Measurements from ENCODE around the gene RILPL1. TPM values are rescaled to one million over a fixed set of nuclear protein-coding genes. Genes with fewer than 3 reads are reported as not detected.
"Not testable (repeated sequence)": the region's sequence is repeated elsewhere in the genome, so short reads cannot be mapped to it uniquely, and the experiment has no call there.

Gene RILPL1
- total and polyA plus RNA-seq, 7 donors: 34.8 to 73.7 (median 54.4) TPM

GRCh38 chr12:123441523-123442164, 91.9 kb downstream of the RILPL1 start:
- no peak for DNase-seq
- intact Hi-C loops (cut with DNase I): no loop called here
- WGBS, 3 donors: 80 to 84% (median 80%) methylated on average over 13 of the region's 13 CpGs
- no peak for TF ChIP-seq CTCF (IDR thresholded peaks at IDR 0.05)
- Histone ChIP-seq H3K4me3 (no peak overlapping the region), H3K36me3 (ENCODE audit: insufficient read depth in 1 of 2, low read depth in 1 of 2) (no peaks in the 10 kb centered on the region), H3K9me3 (no peaks in the 10 kb centered on the region), H3K27ac (no peak overlapping the region), H3K4me1 (peaks cover 5% of the 10 kb centered on the region), H3K27me3 (ENCODE audit: insufficient read depth in 3 of 3, low read length in 2 of 3) (no peaks in the 10 kb centered on the region)
- no peak for ATAC-seq

- 3% methylated on average over 63 to 69 of the region's 69 CpGs for WGBS, 3 donors
- TF ChIP-seq CTCF (IDR thresholded peaks at IDR 0.05): no peak
- no peaks in the 10 kb centered on the region for H3K9me3 ChIP-seq
- H3K27ac ChIP-seq: peak within 1 kb of the TSS; percentile 68
- intact Hi-C loops (cut with DNase I): loop anchor here in 1 of 2 donors (10.0 kb wide), 1 partner anchor 119 kb away; no protein-coding TSS in a partner anchor
- H3K4me1 ChIP-seq: no peaks in the 10 kb centered on the region
- H3K36me3 ChIP-seq (ENCODE audit: insufficient read depth in 1 of 2, low read depth in 1 of 2): no peaks in the 10 kb centered on the region
- DNase-seq (peak; percentile 89 to 94), ATAC-seq (peak; percentile 91 to 97 (median 94))
- no peaks in the 10 kb centered on the region for H3K27me3 ChIP-seq (ENCODE audit: insufficient read depth in 3 of 3, low read length in 2 of 3)
- peak within 1 kb of the TSS; percentile 84 for H3K4me3 ChIP-seq
Observed at GRCh38 chr12:123436017-123436964, 97.2 kb downstream of the RILPL1 start, which contains the start of gene RILPL2. Gene RILPL2, minus strand, starts transcription at chr12:123436684. Its CDS starts 264 bp downstream, at chr12:123436420.

- Histone ChIP-seq H3K36me3 (ENCODE audit: insufficient read depth in 1 of 2, low read depth in 1 of 2) (peaks cover 0 to under 1% of the 10 kb centered on the region in 2 donors), H3K4me1 (no peaks in the 10 kb centered on the region), H3K27me3 (ENCODE audit: insufficient read depth in 3 of 3, low read length in 2 of 3) (no peaks in the 10 kb centered on the region), H3K4me3 (peak overlapping the region; percentile 84), H3K27ac (peak overlapping the region; percentile 68), H3K9me3 (no peaks in the 10 kb centered on the region)
- DNase-seq: no peak
- no peak for TF ChIP-seq CTCF (IDR thresholded peaks at IDR 0.05)
- WGBS, 3 donors: 59 to 68% (median 62%) methylated on average over 4 to 5 of the region's 5 CpGs
- intact Hi-C loops (cut with DNase I): loop anchor here in 1 of 2 donors (10.0 kb wide), 1 partner anchor 119 kb away; no protein-coding TSS in a partner anchor
- no peak for ATAC-seq
Observed at GRCh38 chr12:123435636-123436016, 97.9 kb downstream of the RILPL1 start.

- peaks cover 2 to 18% of the 10 kb centered on the region in 2 donors for H3K36me3 ChIP-seq (ENCODE audit: insufficient read depth in 1 of 2, low read depth in 1 of 2)
- TF ChIP-seq CTCF (IDR thresholded peaks at IDR 0.05): no peak
- no peaks in the 10 kb centered on the region for H3K4me1 ChIP-seq
- DNase-seq (no peak), ATAC-seq (no peak)
- H3K9me3 ChIP-seq: no peaks in the 10 kb centered on the region
- H3K27me3 ChIP-seq (ENCODE audit: insufficient read depth in 3 of 3, low read length in 2 of 3): no peaks in the 10 kb centered on the region
- peak overlapping the region; percentile 11 for H3K4me3 ChIP-seq
- intact Hi-C loops (cut with DNase I): loop anchor here in 1 of 2 donors (10.0 kb wide), 1 partner anchor 121 kb away; no protein-coding TSS in a partner anchor
- H3K27ac ChIP-seq: no peak overlapping the region
- WGBS, 3 donors: 93 to 96% (median 94%) methylated on average over 6 of the region's 6 CpGs
Observed at GRCh38 chr12:123433615-123434014, 99.9 kb downstream of the RILPL1 start.

- H3K27ac ChIP-seq; H3K4me3 ChIP-seq; H3K27me3 ChIP-seq (ENCODE audit: insufficient read depth in 3 of 3, low read length in 2 of 3); H3K9me3 ChIP-seq; ATAC-seq; H3K4me1 ChIP-seq; DNase-seq: not testable (repeated sequence)
- intact Hi-C loops (cut with DNase I): loop anchor here in 1 of 2 donors (10.0 kb wide), 1 partner anchor 123 kb away; no protein-coding TSS in a partner anchor
- H3K36me3 ChIP-seq (ENCODE audit: insufficient read depth in 1 of 2, low read depth in 1 of 2): peaks cover 2 to 27% of the 10 kb centered on the region in 2 donors
- 72 to 78% (median 73%) methylated on average over 15 of the region's 15 CpGs for WGBS, 3 donors
Observed at GRCh38 chr12:123431951-123432817, 101.3 kb downstream of the RILPL1 start.

GRCh38 chr12:123429101-123429500, 104.4 kb downstream of the RILPL1 start:
- not testable (repeated sequence) for H3K27ac ChIP-seq, ATAC-seq
- WGBS, 3 donors: 94 to 98% (median 95%) methylated on average over 8 of the region's 8 CpGs

More at GRCh38 chr12:123429101-123429500, 104.4 kb downstream of the RILPL1 start:
- intact Hi-C loops (cut with DNase I); H3K27me3 ChIP-seq (ENCODE audit: insufficient read depth in 3 of 3, low read length in 2 of 3); DNase-seq; H3K9me3 ChIP-seq; H3K4me3 ChIP-seq; H3K4me1 ChIP-seq: not testable (repeated sequence)
- peaks cover 2 to 34% of the 10 kb centered on the region in 2 donors for H3K36me3 ChIP-seq (ENCODE audit: insufficient read depth in 1 of 2, low read depth in 1 of 2)

Data from psoas muscle (tissue), 8 donors.